IMR-90 (cell line): Measurements from ENCODE around the gene CTDSP1.

ENCODE experiments used
- CHD1 ChIP-seq: IDR thresholded peaks from 2 replicates; pipeline ENCODE4 v1.6.1; 2012; ENCODE audit warnings: low read depth, low read length, improper control_type of control experiment
- CTCF ChIP-seq: conservative IDR thresholded peaks from 2 replicates; pipeline ENCODE4 v1.5.1; 2012; ENCODE audit warnings: mild to moderate bottlenecking, low read depth, low read length, improper control_type of control experiment
- MAZ ChIP-seq: IDR thresholded peaks from 2 replicates; pipeline ENCODE4 v1.6.1; 2012; ENCODE audit warnings: low read depth, mild to moderate bottlenecking, low read length, improper control_type of control experiment, moderate library complexity, borderline replicate concordance
- MXI1 ChIP-seq: IDR thresholded peaks from 2 replicates; pipeline ENCODE4 v1.6.1; 2012; ENCODE audit warnings: low read depth, mild to moderate bottlenecking, low read length, moderate library complexity, borderline replicate concordance
- POLR2A ChIP-seq: IDR thresholded peaks from 2 replicates; pipeline ENCODE4 v1.6.1; 2012; ENCODE audit warnings: mild to moderate bottlenecking, low read depth, low read length
- RAD21 ChIP-seq: IDR thresholded peaks from 2 replicates; pipeline ENCODE4 v1.6.1; 2012; ENCODE audit warnings: low read length, improper control_type of control experiment
- RFX5 ChIP-seq: IDR thresholded peaks from 2 replicates; pipeline ENCODE4 v1.8.0; 2012; ENCODE audit warnings: low read depth, mild to moderate bottlenecking, low read length, moderate library complexity
- SMC3 ChIP-seq: fragments of 150-350 bp; IDR thresholded peaks from 2 replicates; pipeline ENCODE4 v1.6.1; 2016; ENCODE audit warnings: low read depth, mild to moderate bottlenecking, antibody characterized with exemption, low read length, moderate library complexity
- USF2 ChIP-seq: fragments of 150-350 bp; IDR thresholded peaks from 2 replicates; pipeline ENCODE4 v1.6.1; 2017; ENCODE audit warnings: mild to moderate bottlenecking, antibody characterized with exemption, low read length, low read depth

- TF ChIP-seq CTCF (no peak), RAD21 (no peak), POLR2A (no peak), RFX5 (no peak), SMC3 (no peak), USF2 (no peak), MXI1 (no peak), MAZ (no peak), CHD1 (no peak)
These were observed 3.3 kb downstream of the CTDSP1 start for GRCh38 chr2:218402911-218403411.
